ENCODE results near the gene GIPC3. TPM values are rescaled to one million over a fixed set of nuclear protein-coding genes. Genes with fewer than 3 reads are reported as not detected.

GIPC3 gene
- total RNA-seq, 2 donors from 2014 or later: 0.78 to 0.99 TPM

- no peaks in the 10 kb centered on the region for H3K36me3 ChIP-seq (replicated peaks in 1 of 2; ENCODE audit: insufficient read depth in 1 of 2, low read depth in 2 of 2)
- intact Hi-C loops (cut with DNase I): loop anchor here (5.0 kb wide), 1 partner anchor 32 kb away; no protein-coding TSS in a partner anchor
- TF ChIP-seq, protein P1, sequence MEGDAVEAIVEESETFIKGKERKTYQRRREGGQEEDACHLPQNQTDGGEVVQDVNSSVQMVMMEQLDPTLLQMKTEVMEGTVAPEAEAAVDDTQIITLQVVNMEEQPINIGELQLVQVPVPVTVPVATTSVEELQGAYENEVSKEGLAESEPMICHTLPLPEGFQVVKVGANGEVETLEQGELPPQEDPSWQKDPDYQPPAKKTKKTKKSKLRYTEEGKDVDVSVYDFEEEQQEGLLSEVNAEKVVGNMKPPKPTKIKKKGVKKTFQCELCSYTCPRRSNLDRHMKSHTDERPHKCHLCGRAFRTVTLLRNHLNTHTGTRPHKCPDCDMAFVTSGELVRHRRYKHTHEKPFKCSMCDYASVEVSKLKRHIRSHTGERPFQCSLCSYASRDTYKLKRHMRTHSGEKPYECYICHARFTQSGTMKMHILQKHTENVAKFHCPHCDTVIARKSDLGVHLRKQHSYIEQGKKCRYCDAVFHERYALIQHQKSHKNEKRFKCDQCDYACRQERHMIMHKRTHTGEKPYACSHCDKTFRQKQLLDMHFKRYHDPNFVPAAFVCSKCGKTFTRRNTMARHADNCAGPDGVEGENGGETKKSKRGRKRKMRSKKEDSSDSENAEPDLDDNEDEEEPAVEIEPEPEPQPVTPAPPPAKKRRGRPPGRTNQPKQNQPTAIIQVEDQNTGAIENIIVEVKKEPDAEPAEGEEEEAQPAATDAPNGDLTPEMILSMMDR (IDR thresholded peaks at IDR 0.05): no peak
- no peak for TF ChIP-seq POLR2A (IDR thresholded peaks at IDR 0.05)
- H3K27ac ChIP-seq: no peak overlapping the region
- DNase-seq (no peak), ATAC-seq (no peak)
- 88 to 90% methylated on average over 6 to 10 of the region's 10 CpGs for WGBS, 2 donors
- no peaks in the 10 kb centered on the region for H3K27me3 ChIP-seq
- H3K4me1 ChIP-seq: peaks cover 27% of the 10 kb centered on the region
- H3K4me3 ChIP-seq: no peak overlapping the region
- no peaks in the 10 kb centered on the region for H3K9me3 ChIP-seq
Measured at GRCh38 chr19:3549816-3550215, 35.5 kb upstream of the GIPC3 start.

DNA sequence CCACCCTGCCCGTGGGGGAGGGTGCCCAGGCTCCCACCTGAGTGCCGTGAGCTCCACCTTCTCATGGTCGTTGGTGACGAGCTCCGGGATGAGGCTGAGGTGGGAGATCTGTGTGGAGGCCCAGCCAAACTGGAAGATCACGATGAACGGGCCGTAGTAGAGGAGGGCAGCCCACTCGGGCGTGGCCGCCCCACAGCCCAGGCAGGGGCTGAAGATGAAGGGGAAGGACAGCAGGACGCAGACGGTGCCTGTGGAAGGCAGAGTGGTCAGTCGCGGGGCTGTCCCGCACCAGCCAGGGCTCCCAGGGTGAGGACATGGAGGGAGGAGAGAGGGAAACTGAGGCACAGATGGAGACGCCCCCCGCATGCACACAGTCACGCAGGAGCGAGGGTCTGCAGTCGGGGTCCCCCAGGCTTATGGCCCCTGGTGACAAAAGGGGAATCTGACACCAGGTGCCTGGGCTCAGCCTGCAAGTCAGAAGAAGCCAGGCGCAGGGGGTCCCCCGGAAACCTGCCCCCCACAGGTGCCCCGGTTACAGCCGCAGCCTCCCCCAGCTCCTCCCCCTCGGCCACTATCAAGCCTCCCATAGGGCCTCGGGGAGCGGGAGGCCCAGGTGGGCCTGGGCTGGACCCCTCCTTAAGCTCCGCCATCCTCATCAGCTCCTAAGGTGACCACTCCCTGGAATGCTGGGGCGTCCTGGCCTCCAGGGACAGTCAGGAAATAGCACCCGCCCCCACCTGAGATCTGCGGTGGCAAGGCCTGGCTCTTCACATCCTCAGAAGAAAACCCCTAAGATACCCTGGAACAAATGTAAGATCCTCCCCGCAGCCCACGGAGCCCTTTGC lies 34.1 kb upstream of the GIPC3 start:
- Histone ChIP-seq H3K9me3 (no peaks in the 10 kb centered on the region), H3K27me3 (no peaks in the 10 kb centered on the region), H3K4me3 (no peak overlapping the region), H3K27ac (no peak overlapping the region), H3K4me1 (peaks cover 40% of the 10 kb centered on the region), H3K36me3 (replicated peaks in 1 of 2; ENCODE audit: insufficient read depth in 1 of 2, low read depth in 2 of 2) (no peaks in the 10 kb centered on the region)
- WGBS, 2 donors: 93 to 94% methylated on average over 19 to 26 of the region's 34 CpGs
- TF ChIP-seq POLR2A (IDR thresholded peaks at IDR 0.05): no peak
- TF ChIP-seq, protein P1 (IDR thresholded peaks at IDR 0.05): no peak
- ATAC-seq: no peak
- no peak for DNase-seq
- intact Hi-C loops (cut with DNase I): no loop called here

DNA sequence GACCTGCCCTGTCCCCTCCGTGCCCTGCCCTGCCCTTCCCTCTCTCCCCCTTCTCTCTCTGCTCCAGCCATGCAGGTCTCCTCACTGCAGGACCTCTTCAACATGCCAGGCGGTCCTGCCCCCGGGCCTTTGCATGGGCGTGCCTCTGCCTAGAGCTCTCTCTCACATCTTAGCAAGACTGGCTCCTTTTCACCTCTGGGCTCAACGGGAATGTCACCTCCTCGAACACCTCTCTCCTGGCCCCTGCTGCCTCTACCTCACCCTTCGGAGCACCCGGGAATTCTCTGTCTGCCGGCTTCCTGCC lies 33.5 kb upstream of the GIPC3 start:
- intact Hi-C loops (cut with DNase I): no loop called here
- DNase-seq: no peak

DNA sequence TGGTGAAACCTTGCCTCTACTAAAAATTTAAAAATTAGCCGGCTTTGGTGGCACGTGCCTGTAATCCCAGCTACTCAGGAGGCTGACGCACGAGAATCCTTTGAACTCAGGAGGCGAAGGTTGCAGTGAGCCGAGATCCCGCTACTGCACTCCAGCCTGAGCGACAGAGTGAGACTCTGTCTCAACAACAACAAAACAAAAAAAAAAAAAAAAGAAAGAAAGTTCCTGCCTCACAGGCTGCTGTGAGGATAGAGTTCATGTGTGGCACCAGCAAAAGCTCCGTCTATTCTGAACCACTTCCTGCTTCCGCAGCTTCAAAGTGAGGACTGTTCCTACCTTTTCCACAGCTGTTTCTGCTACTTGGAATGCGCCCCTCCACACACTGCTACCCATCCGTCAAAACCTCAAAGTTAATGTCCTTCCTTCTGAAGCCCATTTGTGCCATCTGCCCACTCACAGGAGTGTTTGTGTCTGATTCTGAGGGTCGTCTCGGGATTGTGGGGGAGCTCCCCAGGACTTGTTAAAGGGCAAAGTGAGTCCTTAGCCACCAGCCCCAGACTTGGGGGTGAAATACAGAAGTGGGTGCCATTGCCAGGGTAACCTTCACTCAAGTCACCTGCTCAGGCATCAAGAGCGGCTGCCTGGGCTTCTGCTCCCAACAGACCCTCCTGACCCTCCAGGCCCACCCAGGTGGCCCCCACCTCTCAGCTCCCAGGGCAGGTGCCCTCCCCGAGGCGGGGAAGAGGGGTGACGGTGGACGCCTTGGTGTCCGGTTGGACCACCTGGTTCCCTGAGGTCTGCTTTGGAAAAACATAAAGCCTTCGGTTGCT lies 30.8 kb upstream of the GIPC3 start:
- DNase-seq: no peak
- no peak overlapping the region for H3K4me3 ChIP-seq

More for the DNA sequence above, 33.5 kb upstream of the GIPC3 start:
- H3K4me3 ChIP-seq: no peak overlapping the region
- WGBS, 2 donors: 79 to 90% methylated on average over 9 of the region's 9 CpGs
- TF ChIP-seq, protein P1 (IDR thresholded peaks at IDR 0.05): no peak
- TF ChIP-seq POLR2A (IDR thresholded peaks at IDR 0.05): no peak
- H3K4me1 ChIP-seq: peaks cover 46% of the 10 kb centered on the region
- H3K9me3 ChIP-seq: no peaks in the 10 kb centered on the region
- H3K36me3 ChIP-seq (replicated peaks in 1 of 2; ENCODE audit: insufficient read depth in 1 of 2, low read depth in 2 of 2): no peaks in the 10 kb centered on the region
- ATAC-seq: no peak
- H3K27me3 ChIP-seq: no peaks in the 10 kb centered on the region
- H3K27ac ChIP-seq: no peak overlapping the region

More for the DNA sequence above, 30.8 kb upstream of the GIPC3 start:
- no peak for ATAC-seq
- WGBS, 2 donors: 79 to 82% methylated on average over 20 to 21 of the region's 21 CpGs
- Histone ChIP-seq H3K27me3 (no peaks in the 10 kb centered on the region), H3K9me3 (no peaks in the 10 kb centered on the region), H3K4me1 (peaks cover 45% of the 10 kb centered on the region), H3K27ac (peak overlapping the region in 1 of 4 donors; percentile 39), H3K36me3 (replicated peaks in 1 of 2; ENCODE audit: insufficient read depth in 1 of 2, low read depth in 2 of 2) (no peaks in the 10 kb centered on the region)
- intact Hi-C loops (cut with DNase I): no loop called here
- TF ChIP-seq POLR2A (IDR thresholded peaks at IDR 0.05): no peak
- TF ChIP-seq, protein P1 (IDR thresholded peaks at IDR 0.05): no peak

All from body of pancreas (tissue), 4 donors.